ENCODE measurements around the gene ACTA2. TPM values are rescaled to one million over a fixed set of nuclear protein-coding genes. Genes with fewer than 3 reads are reported as not detected.
A peak's percentile ranks its signal among the peaks of the same experiment; 100 is the strongest.

The ACTA2 gene
- total RNA-seq = 13.1 and 25.5 TPM in 2 replicates

- no peak for DNase-seq
Measured at GRCh38 chr10:88952647-88953111, at the start of gene ACTA2. Gene ACTA2 (minus strand): TSS chr10:88952773. CDS start chr10:88948930, 3,843 bp downstream.

- no peak for DNase-seq
Measured at GRCh38 chr10:89001729-89002072, 49.1 kb upstream of the ACTA2 start.

- DNase-seq = no peak
Measured at GRCh38 chr10:89001024-89001728, 48.6 kb upstream of the ACTA2 start.

GRCh38 chr10:88999625-89000024 lies 47.1 kb upstream of the ACTA2 start:
- DNase-seq = no peak

GRCh38 chr10:88996927-88997326 lies 44.4 kb upstream of the ACTA2 start:
- DNase-seq = no peak

GRCh38 chr10:88995156-88995876 lies 42.7 kb upstream of the ACTA2 start:
- DNase-seq = no peak

- DNase-seq = no peak
Measured at GRCh38 chr10:88994019-88994418, 41.4 kb upstream of the ACTA2 start.

- DNase-seq = no peak
Measured at GRCh38 chr10:88992921-88993524, 40.5 kb upstream of the ACTA2 start.

GRCh38 chr10:88991899-88992320 lies 39.3 kb upstream of the ACTA2 start:
- no peak for DNase-seq

- DNase-seq = peak; percentile 61
Measured at GRCh38 chr10:88991161-88991898, 38.8 kb upstream of the ACTA2 start.

GRCh38 chr10:88990384-88991160 lies 38.0 kb upstream of the ACTA2 start, which contains the start of gene FAS:
Gene FAS (plus strand): TSS chr10:88990798. CDS start chr10:88990877, 79 bp downstream.
- DNase-seq = peak; percentile 54

- DNase-seq = peak; percentile 78
Measured at GRCh38 chr10:88989824-88990383, 37.3 kb upstream of the ACTA2 start.

GRCh38 chr10:88989423-88989822 lies 36.9 kb upstream of the ACTA2 start:
- DNase-seq = no peak

GRCh38 chr10:88987840-88988239 lies 35.3 kb upstream of the ACTA2 start:
- no peak for DNase-seq

GRCh38 chr10:88987243-88987725 lies 34.7 kb upstream of the ACTA2 start:
- no peak for DNase-seq

GRCh38 chr10:88986549-88987242 lies 34.1 kb upstream of the ACTA2 start:
- peak; percentile 74 for DNase-seq

GRCh38 chr10:88984525-88984924 lies 32.0 kb upstream of the ACTA2 start:
- DNase-seq = no peak

- no peak for DNase-seq
Measured at GRCh38 chr10:88983939-88984338, 31.4 kb upstream of the ACTA2 start.

GRCh38 chr10:88983206-88983605 lies 30.6 kb upstream of the ACTA2 start:
- DNase-seq = peak; percentile 27

- DNase-seq = no peak
Measured at GRCh38 chr10:88982366-88982765, 29.8 kb upstream of the ACTA2 start.

- no peak for DNase-seq
Measured at GRCh38 chr10:88981435-88981834, 28.9 kb upstream of the ACTA2 start.

Measured in dermis blood vessel endothelial cell (primary cell).